Measurements from ENCODE around the gene DENND4C.

GRCh38 chr9:19203058-19203457 lies 27.4 kb upstream of the DENND4C start:
- no peak for TF ChIP-seq POLR2A (IDR thresholded peaks at IDR 0.05)
- no peak for TF ChIP-seq CTCF (IDR thresholded peaks at IDR 0.05)
